Thyroid gland (tissue), 4 donors: Measurements from ENCODE around the gene CDKN2B.

ENCODE experiments used
- POLR2A ChIP-seq, 2 donors: fragments of 450-650 bp; IDR thresholded peaks; one replicate each; pipeline ENCODE4 v1.6.1; 2017; ENCODE audit warnings: antibody characterized with exemption in 2 of 2, mild to moderate bottlenecking in 2 of 2, moderate library complexity in 1 of 2
- TF ChIP-seq, protein P1 (sequence below), 6 experiments: fragments of 200-600 bp in 3 of 6; fragments of 450-650 bp in 3 of 6; sonication (generic) in 3 of 6; IDR thresholded peaks; one replicate each; pipeline ENCODE4 v1.5.1; 2016 to 2019; ENCODE audit warnings: antibody characterized with exemption in 6 of 6, mild to moderate bottlenecking in 2 of 6, inconsistent platforms in 1 of 6, moderate library complexity in 1 of 6

DNA sequence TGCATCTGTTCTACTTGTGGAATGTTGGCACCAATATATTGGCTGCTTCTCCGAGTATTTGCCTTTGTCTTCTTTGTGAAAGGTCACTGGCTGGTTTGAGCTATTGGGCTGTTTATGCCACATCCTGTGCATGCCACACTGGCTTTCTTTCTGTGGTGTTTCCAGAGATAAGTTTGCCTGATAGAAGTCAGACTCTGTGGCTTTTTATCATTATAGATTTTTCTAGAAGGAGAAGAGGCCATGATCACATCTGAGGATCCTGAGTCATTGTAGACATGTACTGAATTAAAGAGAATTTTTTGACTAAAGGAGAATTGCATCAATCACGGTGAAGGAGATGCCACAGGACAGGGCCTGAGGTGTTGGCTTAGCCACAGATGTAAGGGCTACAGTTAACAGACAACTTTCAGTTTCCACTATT lies 26.5 kb upstream of the CDKN2B start:
- no peak for TF ChIP-seq POLR2A (IDR thresholded peaks at IDR 0.05)
- TF ChIP-seq, protein P1, sequence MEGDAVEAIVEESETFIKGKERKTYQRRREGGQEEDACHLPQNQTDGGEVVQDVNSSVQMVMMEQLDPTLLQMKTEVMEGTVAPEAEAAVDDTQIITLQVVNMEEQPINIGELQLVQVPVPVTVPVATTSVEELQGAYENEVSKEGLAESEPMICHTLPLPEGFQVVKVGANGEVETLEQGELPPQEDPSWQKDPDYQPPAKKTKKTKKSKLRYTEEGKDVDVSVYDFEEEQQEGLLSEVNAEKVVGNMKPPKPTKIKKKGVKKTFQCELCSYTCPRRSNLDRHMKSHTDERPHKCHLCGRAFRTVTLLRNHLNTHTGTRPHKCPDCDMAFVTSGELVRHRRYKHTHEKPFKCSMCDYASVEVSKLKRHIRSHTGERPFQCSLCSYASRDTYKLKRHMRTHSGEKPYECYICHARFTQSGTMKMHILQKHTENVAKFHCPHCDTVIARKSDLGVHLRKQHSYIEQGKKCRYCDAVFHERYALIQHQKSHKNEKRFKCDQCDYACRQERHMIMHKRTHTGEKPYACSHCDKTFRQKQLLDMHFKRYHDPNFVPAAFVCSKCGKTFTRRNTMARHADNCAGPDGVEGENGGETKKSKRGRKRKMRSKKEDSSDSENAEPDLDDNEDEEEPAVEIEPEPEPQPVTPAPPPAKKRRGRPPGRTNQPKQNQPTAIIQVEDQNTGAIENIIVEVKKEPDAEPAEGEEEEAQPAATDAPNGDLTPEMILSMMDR (IDR thresholded peaks at IDR 0.05), result no peak
